HG03520 (cell line): Measurements from ENCODE around the gene TCF7L1.
A peak's percentile ranks its signal among the peaks of the same experiment; 100 is the strongest.

Source experiments
- ATAC-seq: cut with Tn5 transposase; IDR thresholded peaks from one replicate; pipeline ENCODE4 v1.9.1; 2021; ENCODE audit warnings: mild to moderate bottlenecking, moderate library complexity; ENCODE audit not compliant: unreplicated experiment

TCF7L1 gene

GRCh38 chr2:85247610-85248009 lies 114.4 kb downstream of the TCF7L1 start:
- ATAC-seq = no peak

GRCh38 chr2:85248773-85249509 lies 115.7 kb downstream of the TCF7L1 start:
- no peak for ATAC-seq

- no peak for ATAC-seq
These were observed 116.9 kb downstream of the TCF7L1 start for GRCh38 chr2:85250045-85250444.

GRCh38 chr2:85251070-85251616 lies 118.0 kb downstream of the TCF7L1 start:
- ATAC-seq = no peak

GRCh38 chr2:85253890-85254289 lies 120.7 kb downstream of the TCF7L1 start:
- ATAC-seq = no peak

GRCh38 chr2:85254540-85255300 lies 121.5 kb downstream of the TCF7L1 start:
- no peak for ATAC-seq

GRCh38 chr2:85255456-85255812 lies 122.2 kb downstream of the TCF7L1 start:
- ATAC-seq = no peak

GRCh38 chr2:85255813-85256594 lies 122.8 kb downstream of the TCF7L1 start:
- no peak for ATAC-seq

- ATAC-seq = no peak
These were observed 124.3 kb downstream of the TCF7L1 start for GRCh38 chr2:85257359-85257969.

- ATAC-seq = no peak
These were observed 124.9 kb downstream of the TCF7L1 start for GRCh38 chr2:85257970-85258605.

- no peak for ATAC-seq
These were observed 126.0 kb downstream of the TCF7L1 start for GRCh38 chr2:85259101-85259590.

- ATAC-seq = no peak
These were observed 126.7 kb downstream of the TCF7L1 start for GRCh38 chr2:85259879-85260278.

- ATAC-seq = no peak
These were observed 130.4 kb downstream of the TCF7L1 start for GRCh38 chr2:85263591-85263990.

- ATAC-seq = no peak
These were observed 131.3 kb downstream of the TCF7L1 start for GRCh38 chr2:85264471-85264870.

- ATAC-seq = no peak
These were observed 132.1 kb downstream of the TCF7L1 start for GRCh38 chr2:85265304-85265703.

GRCh38 chr2:85266146-85267041 lies 133.2 kb downstream of the TCF7L1 start:
- ATAC-seq = peak; percentile 63

- no peak for ATAC-seq
These were observed 136.8 kb downstream of the TCF7L1 start for GRCh38 chr2:85269959-85270358.

- ATAC-seq = no peak
These were observed 139.2 kb downstream of the TCF7L1 start for GRCh38 chr2:85272357-85272756.
